HG03442 (cell line): ENCODE data around the gene ADARB2.
"Not testable (repeated sequence)": the region's sequence is repeated elsewhere in the genome, so short reads cannot be mapped to it uniquely, and the experiment has no call there.

Experiments used
- ATAC-seq: cut with Tn5 transposase; IDR thresholded peaks from one replicate; pipeline ENCODE4 v1.9.1; 2021; ENCODE audit warnings: mild to moderate bottlenecking, moderate library complexity; ENCODE audit not compliant: unreplicated experiment

The ADARB2 gene

GRCh38 chr10:1552406-1552805 is 184.9 kb downstream of the ADARB2 start:
- no peak for ATAC-seq

DNA sequence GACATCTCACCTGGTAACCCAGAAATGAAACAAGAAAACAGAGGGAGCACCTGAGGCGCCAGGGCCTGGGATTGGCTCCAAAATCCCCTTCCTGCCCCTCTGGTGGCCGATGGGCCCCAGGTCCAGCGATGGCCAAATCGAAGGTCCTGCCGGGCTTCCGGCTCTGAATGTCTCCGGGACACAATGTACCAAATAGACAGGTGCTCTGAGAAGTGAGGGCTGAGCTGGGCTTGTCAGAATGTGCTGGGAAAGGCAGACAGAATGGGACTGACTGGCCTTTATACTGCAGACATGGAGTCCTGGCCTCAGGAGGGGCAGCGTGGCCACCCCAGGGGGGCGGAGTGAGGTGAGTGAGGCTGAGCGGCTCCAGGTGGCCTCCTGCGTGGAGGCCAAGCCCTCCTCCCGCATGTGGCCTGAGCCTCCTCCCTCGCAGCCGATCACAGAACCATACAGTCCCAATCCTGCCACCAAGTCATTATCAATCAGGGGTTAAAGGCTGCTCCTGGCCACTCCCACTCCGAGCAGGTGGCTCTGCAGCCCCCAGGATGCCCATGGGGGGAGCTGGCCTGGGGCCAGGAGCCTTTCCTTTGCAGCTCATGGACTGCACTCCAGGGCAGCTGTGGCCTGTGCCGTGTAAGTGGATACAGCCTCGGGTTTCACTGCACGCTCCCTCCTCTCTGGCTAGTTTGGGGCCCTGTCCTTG is 185.5 kb downstream of the ADARB2 start:
- no peak for ATAC-seq

- no peak for ATAC-seq
Measured at GRCh38 chr10:1550616-1551015, 186.7 kb downstream of the ADARB2 start.

DNA sequence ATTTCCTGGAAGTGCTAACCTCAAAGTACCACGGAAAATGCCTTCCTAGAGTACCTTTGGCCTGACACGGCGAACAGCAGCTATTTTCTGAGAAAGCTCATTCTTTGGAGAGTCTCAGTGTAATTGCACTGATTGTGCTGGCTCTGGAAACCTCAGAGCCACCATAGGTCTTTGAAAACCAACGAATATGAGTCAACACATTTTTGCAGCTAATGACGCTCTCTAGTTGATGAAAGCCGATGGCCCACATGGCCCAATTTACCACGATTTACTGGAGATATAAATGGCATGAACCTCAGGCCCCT is 187.1 kb downstream of the ADARB2 start:
- ATAC-seq: no peak

- no peak for ATAC-seq
Measured at GRCh38 chr10:1549591-1550290, 187.6 kb downstream of the ADARB2 start.

GRCh38 chr10:1548596-1548995 is 188.7 kb downstream of the ADARB2 start:
- peak; percentile 63 for ATAC-seq

DNA sequence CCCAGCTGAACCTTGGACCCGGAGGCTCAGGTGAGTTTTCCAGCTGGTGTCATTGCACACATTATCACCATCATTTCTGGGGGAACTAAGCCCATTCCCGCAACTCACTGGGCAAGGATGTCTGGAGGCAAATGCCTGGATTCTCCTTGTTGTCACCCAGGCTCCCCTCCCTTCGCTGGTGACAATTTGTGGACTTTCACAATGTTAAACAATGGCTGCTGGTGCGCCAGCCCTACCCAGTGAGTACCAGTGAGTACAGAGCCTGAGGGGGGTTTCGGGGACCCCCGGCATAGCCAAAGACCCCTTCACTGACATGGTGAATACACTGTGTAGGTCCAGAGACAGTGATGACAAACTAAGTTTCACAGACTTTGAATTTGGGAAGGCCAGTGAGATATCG is 189.2 kb downstream of the ADARB2 start:
- no peak for ATAC-seq

DNA sequence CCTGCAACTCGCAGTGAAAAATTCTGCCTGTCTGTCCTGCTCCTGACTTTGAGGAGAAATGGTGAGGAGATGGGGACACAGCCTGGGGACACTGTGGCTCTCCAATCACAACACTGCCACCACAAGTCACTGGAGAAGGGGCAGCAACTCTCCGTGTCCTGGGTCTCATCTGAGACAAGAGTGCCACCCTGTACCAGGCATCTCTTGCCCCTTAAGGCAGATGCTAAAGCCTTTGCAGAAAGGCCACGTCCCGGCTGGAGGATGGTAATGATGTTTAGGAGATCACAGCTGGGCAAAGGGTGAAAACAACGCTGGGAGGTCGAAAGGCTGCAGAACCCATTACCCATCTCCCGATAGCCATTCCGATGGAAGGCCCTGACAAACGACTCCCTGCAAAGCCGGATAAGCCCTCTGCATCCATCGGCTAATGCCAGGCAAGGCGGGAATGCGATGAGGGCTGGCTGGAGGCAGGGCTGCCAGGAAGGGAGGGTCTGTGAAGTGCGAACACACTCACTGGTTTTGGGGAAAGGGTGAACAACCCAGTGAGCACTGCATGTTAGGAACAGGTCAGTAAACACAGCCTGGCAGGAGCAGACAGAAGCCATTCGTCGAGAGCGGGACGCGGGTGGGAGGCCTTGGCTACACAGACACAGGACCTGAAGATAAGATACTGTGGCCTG is 190.8 kb downstream of the ADARB2 start:
- no peak for ATAC-seq

GRCh38 chr10:1545524-1545923 is 191.8 kb downstream of the ADARB2 start:
- ATAC-seq: no peak

- no peak for ATAC-seq
Measured at GRCh38 chr10:1544929-1545328, 192.4 kb downstream of the ADARB2 start.

GRCh38 chr10:1544209-1544673 is 193.1 kb downstream of the ADARB2 start:
- no peak for ATAC-seq

DNA sequence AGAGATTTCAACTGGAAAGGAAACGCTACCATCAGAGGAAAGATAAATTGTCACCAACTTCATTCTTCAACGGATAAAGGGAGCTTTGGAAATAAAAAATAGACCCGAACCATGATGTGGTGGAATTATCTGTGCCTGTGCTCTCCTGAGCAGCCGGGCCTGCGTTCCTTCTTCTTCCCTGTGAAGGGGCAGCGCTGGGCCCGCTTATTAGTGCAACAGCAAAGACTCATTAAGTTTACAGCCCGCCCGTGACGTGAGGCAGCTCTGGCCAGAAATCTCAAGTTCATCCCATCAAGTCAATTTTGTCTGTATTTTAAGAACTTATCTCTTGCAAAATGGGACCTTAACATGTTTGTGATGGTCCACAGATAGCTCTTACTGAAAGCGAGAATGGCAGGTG is 193.7 kb downstream of the ADARB2 start:
- ATAC-seq: no peak

- no peak for ATAC-seq
Measured at GRCh38 chr10:1542941-1543340, 194.4 kb downstream of the ADARB2 start.

DNA sequence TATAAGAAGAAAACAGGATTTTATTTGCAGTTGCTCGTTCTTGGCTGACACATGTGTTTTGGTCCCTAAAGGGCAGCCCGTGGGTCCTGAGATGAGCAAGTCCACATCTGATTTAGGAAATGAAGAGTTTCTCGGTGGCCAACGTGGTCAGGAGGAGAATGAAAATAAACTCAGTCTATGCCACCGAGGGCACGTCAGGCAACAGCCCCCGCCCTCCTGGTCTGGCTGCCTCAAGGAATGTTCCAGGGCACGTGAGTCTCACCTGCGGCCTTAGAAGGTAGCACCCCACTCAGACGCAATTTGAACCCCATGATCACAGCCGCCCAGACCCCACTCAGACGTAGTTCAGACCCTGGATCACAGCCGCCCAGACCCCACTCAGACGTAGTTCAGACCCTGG is 197.2 kb downstream of the ADARB2 start:
- ATAC-seq: no peak

GRCh38 chr10:1539216-1539615 is 198.1 kb downstream of the ADARB2 start:
- no peak for ATAC-seq

GRCh38 chr10:1538531-1539061 is 198.7 kb downstream of the ADARB2 start:
- no peak for ATAC-seq

- no peak for ATAC-seq
Measured at GRCh38 chr10:1538121-1538520, 199.2 kb downstream of the ADARB2 start.

DNA sequence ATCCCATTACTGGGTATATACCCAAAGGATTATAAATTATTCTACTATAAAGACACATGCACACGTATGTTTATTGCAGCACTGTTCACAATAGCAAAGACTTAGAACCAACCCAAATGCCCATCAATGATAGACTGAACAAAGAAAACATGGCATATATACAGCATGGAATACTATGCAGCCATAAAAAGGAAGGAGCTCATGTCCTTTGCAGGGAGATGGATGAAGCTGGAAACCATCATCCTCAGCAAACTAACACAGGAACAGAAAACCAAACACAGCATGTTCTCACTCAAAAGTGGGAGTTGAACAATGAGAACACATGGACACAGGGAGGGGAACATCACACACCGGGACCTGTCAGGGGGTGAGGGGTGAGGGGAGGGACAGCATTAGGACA is 199.9 kb downstream of the ADARB2 start:
- not testable (repeated sequence) for ATAC-seq

- no peak for ATAC-seq
Measured at GRCh38 chr10:1536341-1536740, 201.0 kb downstream of the ADARB2 start.

- ATAC-seq: no peak
Measured at GRCh38 chr10:1535301-1535965, 201.9 kb downstream of the ADARB2 start.

DNA sequence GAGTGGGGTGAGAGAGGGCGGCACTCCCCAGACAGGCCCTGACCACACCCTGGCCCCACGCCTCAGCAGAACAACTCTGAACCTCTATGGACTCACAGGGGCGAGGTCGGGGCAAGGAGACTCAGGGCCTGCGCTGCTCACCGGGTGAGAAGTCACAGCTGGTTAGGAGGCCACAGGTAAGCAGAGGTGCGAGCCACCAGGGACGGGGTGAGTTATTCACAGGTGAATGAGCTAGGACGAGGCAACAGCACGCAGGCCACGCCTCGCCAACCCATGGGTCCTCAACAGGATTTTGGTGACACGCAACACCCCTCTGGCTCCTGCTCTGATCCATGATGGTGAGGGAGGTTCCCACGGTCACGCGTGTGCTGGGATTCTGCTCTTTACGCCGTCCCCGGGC is 202.5 kb downstream of the ADARB2 start:
- no peak for ATAC-seq
